ENCODE measurements around the gene EPHA6. TPM values are rescaled to one million over a fixed set of nuclear protein-coding genes. Genes with fewer than 3 reads are reported as not detected.

Gene EPHA6
- total and polyA plus RNA-seq, 2 donors (not counting 3 experiments of a cell fraction or from before 2014, with no cell fraction given) = not detected

GRCh38 chr3:97228966-97229365 lies 414.6 kb downstream of the EPHA6 start:
- no peaks in the 10 kb centered on the region for H3K4me1 ChIP-seq (ENCODE audit: control insufficient read depth, extremely low read depth, insufficient read depth, low read length)

More at GRCh38 chr3:97228966-97229365, 414.6 kb downstream of the EPHA6 start:
- H3K9me1 ChIP-seq (replicated peaks; ENCODE audit: control insufficient read depth, extremely low read depth, insufficient read depth, low read length) = no peaks in the 10 kb centered on the region
- no peak overlapping the region for H3K4me3 ChIP-seq (replicated peaks in 1 of 3; ENCODE audit: insufficient read depth in 1 of 3, low read depth in 1 of 3, low read length in 3 of 3)
- intact Hi-C loops (cut with micrococcal nuclease) (no loop called here), dilution Hi-C loops (cut with MboI; ENCODE audit: extremely low pct_ligation_motif_present, low sequenced_read_pairs) (no loop called here)
- BruUV-seq (replicated peaks) = no TSS peak
- H3K79me2 ChIP-seq (ENCODE audit: control insufficient read depth, insufficient read depth, low read length) = no peaks in the 10 kb centered on the region
- ChIA-PET CTCF (no interaction called here), POLR2A (no interaction called here)
- no peaks in the 10 kb centered on the region for H3K9me3 ChIP-seq (replicated peaks; ENCODE audit: control insufficient read depth, insufficient read depth, low read length)
- H3K9ac ChIP-seq (replicated peaks; ENCODE audit: extremely low read depth, insufficient read depth, low read length) = no peak overlapping the region
- no peaks in the 10 kb centered on the region for H4K20me1 ChIP-seq (replicated peaks; ENCODE audit: control insufficient read depth, extremely low read depth, insufficient read depth, low read length)
- DNase-seq (ENCODE audit: low read depth, low spot score) (no peak), FAIRE-seq (no peak)
- no peaks in the 10 kb centered on the region for H3K36me3 ChIP-seq (ENCODE audit: control insufficient read depth in 2 of 2, extremely low read depth in 1 of 2, insufficient read depth in 2 of 2, low read length in 2 of 2)
- no peak overlapping the region for H2AFZ ChIP-seq (ENCODE audit: low read depth, low read length)
- H3K27ac ChIP-seq (ENCODE audit: insufficient read depth, low read depth, low read length) = no peak overlapping the region
- H3K27me3 ChIP-seq (ENCODE audit: control insufficient read depth in 2 of 2, insufficient read depth in 2 of 2, low read length in 2 of 2) = no peaks in the 10 kb centered on the region
- no peak overlapping the region for H3K4me2 ChIP-seq (ENCODE audit: insufficient read depth, low read length)
- no peak for TF ChIP-seq EZH2 (IDR thresholded peaks at IDR 0.05; ENCODE audit: borderline replicate concordance, low read depth, low read length, severe bottlenecking)
- TF ChIP-seq CTCF (IDR thresholded peaks at IDR 0.05; ENCODE audit: extremely low read depth in 1 of 2, insufficient read depth in 1 of 2, low read depth in 1 of 2, low read length in 2 of 2) = no peak
- no peak for TF ChIP-seq POLR2A (IDR thresholded peaks at IDR 0.05; ENCODE audit: low read depth, low read length)
- TF ChIP-seq FOS (IDR thresholded peaks at IDR 0.05; ENCODE audit: borderline replicate concordance, insufficient read depth, low read length) = no peak
- no peak for TF ChIP-seq JUN (IDR thresholded peaks at IDR 0.05; ENCODE audit: borderline replicate concordance, insufficient read depth, insufficient read length, low read depth)
- TF ChIP-seq POLR2AphosphoS5 (IDR thresholded peaks at IDR 0.05; ENCODE audit: insufficient read depth, low read depth, low read length) = no peak
- TF ChIP-seq MYC (IDR thresholded peaks at IDR 0.05; ENCODE audit: low read depth, low read length) = no peak
- TF ChIP-seq GATA2 (IDR thresholded peaks at IDR 0.05; ENCODE audit: insufficient read depth, insufficient read length, low read depth, low read length) = no peak
- TF ChIP-seq MAX (IDR thresholded peaks at IDR 0.05; ENCODE audit: insufficient read depth, insufficient read length) = no peak

Data from endothelial cell of umbilical vein (primary cell).